HepG2 (cell line): ENCODE measurements around the gene CYB5R2. TPM values are rescaled to one million over a fixed set of nuclear protein-coding genes. Genes with fewer than 3 reads are reported as not detected.

Experiments used
- CCDC6 ChIP-seq: sonication (generic); formaldehyde crosslinking; IDR thresholded peaks from 2 replicates; pipeline ENCODE4 v1.8.1; 2022; ENCODE audit warnings: mild to moderate bottlenecking, missing genetic modification reagents, moderate library complexity
- EHMT2 ChIP-seq: fragments of 200-600 bp; sonication (generic); IDR thresholded peaks from 2 replicates; pipeline ENCODE4 v1.7.0; 2017; ENCODE audit warnings: antibody characterized with exemption, low read depth, low read length, borderline replicate concordance
- FOXO4 ChIP-seq: sonication (generic); formaldehyde crosslinking; conservative IDR thresholded peaks from 2 replicates; pipeline ENCODE4 v1.8.1; 2023; ENCODE audit warnings: missing genetic modification reagents
- HOMEZ ChIP-seq: IDR thresholded peaks from 2 replicates; pipeline ENCODE4 v1.6.1; 2016; ENCODE audit warnings: low read depth
- IRF9 ChIP-seq: sonication (generic); formaldehyde crosslinking; IDR thresholded peaks from 2 replicates; pipeline ENCODE4 v1.8.0; 2022; ENCODE audit warnings: missing genetic modification reagents, mild to moderate bottlenecking, borderline replicate concordance
- JUN ChIP-seq: sonication (generic); formaldehyde crosslinking; IDR thresholded peaks from 2 replicates; pipeline ENCODE4 v1.4.0; 2020; ENCODE audit warnings: mild to moderate bottlenecking, missing genetic modification reagents
- KLF13 ChIP-seq: sonication (generic); formaldehyde crosslinking; IDR thresholded peaks from 2 replicates; pipeline ENCODE4 v1.4.0; 2020; ENCODE audit warnings: mild to moderate bottlenecking, missing genetic modification reagents
- KLF9 ChIP-seq: IDR thresholded peaks from 2 replicates; pipeline ENCODE4 v1.6.1; 2016; ENCODE audit warnings: low read depth
- NFAT5 ChIP-seq: sonication (generic); formaldehyde crosslinking; IDR thresholded peaks from 2 replicates; pipeline ENCODE4 v1.4.0; 2020; ENCODE audit warnings: missing genetic modification reagents
- SRSF9 ChIP-seq: fragments of 200-400 bp; formaldehyde crosslinking; IDR thresholded peaks from 2 replicates; pipeline ENCODE4 v1.6.1; 2018; ENCODE audit warnings: borderline replicate concordance, mild to moderate bottlenecking, low read depth, low read length; ENCODE audit not compliant: insufficient read depth, poor library complexity, severe bottlenecking
- WIZ ChIP-seq: sonication (generic); formaldehyde crosslinking; IDR thresholded peaks from 2 replicates; pipeline ENCODE4 v1.5.1; 2020; ENCODE audit warnings: mild to moderate bottlenecking, missing genetic modification reagents
- ZFP36L1 ChIP-seq: sonication (generic); formaldehyde crosslinking; IDR thresholded peaks from 2 replicates; pipeline ENCODE4 v1.8.0; 2022; ENCODE audit warnings: mild to moderate bottlenecking, missing genetic modification reagents, moderate library complexity
- ZMAT5 ChIP-seq: sonication (generic); formaldehyde crosslinking; IDR thresholded peaks from 2 replicates; pipeline ENCODE4 v1.5.0; 2020; ENCODE audit warnings: mild to moderate bottlenecking, low read depth, missing genetic modification reagents, borderline replicate concordance
- ZNF703 ChIP-seq: sonication (generic); formaldehyde crosslinking; IDR thresholded peaks from 2 replicates; pipeline ENCODE4 v1.5.1; 2020; ENCODE audit warnings: missing genetic modification reagents, mild to moderate bottlenecking, moderate library complexity, borderline replicate concordance
- ZNF704 ChIP-seq: sonication (generic); formaldehyde crosslinking; IDR thresholded peaks from 2 replicates; pipeline ENCODE4 v1.8.1; 2023; ENCODE audit warnings: mild to moderate bottlenecking, inconsistent platforms, moderate library complexity, missing genetic modification reagents, borderline replicate concordance
- ZNF749 ChIP-seq: sonication (generic); formaldehyde crosslinking; IDR thresholded peaks from 2 replicates; pipeline ENCODE4 v1.8.0; 2022; ENCODE audit warnings: mild to moderate bottlenecking, missing genetic modification reagents, moderate library complexity, borderline replicate concordance
- polyA plus RNA-seq, 8 experiments: library from polyadenylated mRNA; depleted of rRNA in 3 of 8; stranded (reverse) in 7 of 8; unstranded in 1 of 8; fragments of >200 nt; fragmentation: Illumina TruSeq in 4 of 8; extraction: Trizol in 4 of 8; gene quantifications; 2 replicates each; pipeline versions ENCODE4 v1.2.1 to v1.2.3, GENCODE V29; 2011 to 2016; ENCODE audit warnings: low read depth in 4 of 8, missing spikeins in 1 of 8, mixed read lengths in 1 of 8; ENCODE audit not compliant: insufficient read depth in 1 of 8
- total RNA-seq, 5 experiments: library from RNA; depleted of rRNA; stranded (reverse); fragments of >200 nt; fragmentation: Illumina TruSeq; extraction: Trizol; gene quantifications; 2 replicates each; pipeline ENCODE4 v1.2.3, GENCODE V29; 2016; ENCODE audit warnings: low read depth in 1 of 5

Gene CYB5R2
- total and polyA plus RNA-seq, 2 of the 13 experiments (the other 11 are each of a cell fraction or from before 2014, with no cell fraction given), result 0.40 to 0.51 TPM

- TF ChIP-seq NFAT5 (CRISPR knock-in tag), result no peak
- no peak for TF ChIP-seq FOXO4
- TF ChIP-seq HOMEZ, result no peak
- TF ChIP-seq JUN, result no peak
- no peak for TF ChIP-seq ZNF704 (CRISPR knock-in tag)
- TF ChIP-seq IRF9 (CRISPR knock-in tag), result no peak
- TF ChIP-seq WIZ, result no peak
- TF ChIP-seq EHMT2, result no peak
- no peak for TF ChIP-seq ZMAT5 (CRISPR knock-in tag)
- no peak for TF ChIP-seq KLF9 (CRISPR knock-in tag)
- TF ChIP-seq ZNF749 (CRISPR knock-in tag), result no peak
- no peak for TF ChIP-seq KLF13
- no peak for TF ChIP-seq SRSF9
- TF ChIP-seq CCDC6 (CRISPR knock-in tag), result no peak
- no peak for TF ChIP-seq ZFP36L1 (CRISPR knock-in tag)
- TF ChIP-seq ZNF703 (CRISPR knock-in tag), result no peak
Observed at GRCh38 chr11:7655253-7656217, 17.8 kb downstream of the CYB5R2 start (continued).
